Suppressor macrophage treated with lipopolysaccharide for 1 hour (primary cell): ENCODE results near the gene OR10V1.
A peak's percentile ranks its signal among the peaks of the same experiment; 100 is the strongest.

Experiments
- DNase-seq, 3 donors: peaks; one replicate each; pipeline ENCODE4 v3.0.0-alpha.2; 2020 to 2022

OR10V1 gene, protein sequence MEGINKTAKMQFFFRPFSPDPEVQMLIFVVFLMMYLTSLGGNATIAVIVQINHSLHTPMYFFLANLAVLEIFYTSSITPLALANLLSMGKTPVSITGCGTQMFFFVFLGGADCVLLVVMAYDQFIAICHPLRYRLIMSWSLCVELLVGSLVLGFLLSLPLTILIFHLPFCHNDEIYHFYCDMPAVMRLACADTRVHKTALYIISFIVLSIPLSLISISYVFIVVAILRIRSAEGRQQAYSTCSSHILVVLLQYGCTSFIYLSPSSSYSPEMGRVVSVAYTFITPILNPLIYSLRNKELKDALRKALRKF

GRCh38 chr11:59713745-59714144, at the start of gene OR10V1:
Gene OR10V1 (minus strand): TSS chr11:59713845. CDS start chr11:59713845, 0 bp downstream.
- no peak for DNase-seq

- DNase-seq: no peak
These were observed 48.3 kb upstream of the OR10V1 start for GRCh38 chr11:59761993-59762392.

GRCh38 chr11:59760771-59761170, 47.1 kb upstream of the OR10V1 start:
- DNase-seq: no peak

GRCh38 chr11:59759900-59760299, 46.3 kb upstream of the OR10V1 start:
- no peak for DNase-seq

- no peak for DNase-seq
These were observed 44.9 kb upstream of the OR10V1 start for GRCh38 chr11:59758401-59759037.

- DNase-seq: peak; percentile 17 to 41 (median 24)
These were observed 43.2 kb upstream of the OR10V1 start for GRCh38 chr11:59756845-59757244.

GRCh38 chr11:59756558-59756840, 42.9 kb upstream of the OR10V1 start:
- peak; percentile 36 to 50 (median 44) for DNase-seq

GRCh38 chr11:59755701-59756557, 42.3 kb upstream of the OR10V1 start:
- DNase-seq: peak; percentile 87 to 93 (median 88)

DNA sequence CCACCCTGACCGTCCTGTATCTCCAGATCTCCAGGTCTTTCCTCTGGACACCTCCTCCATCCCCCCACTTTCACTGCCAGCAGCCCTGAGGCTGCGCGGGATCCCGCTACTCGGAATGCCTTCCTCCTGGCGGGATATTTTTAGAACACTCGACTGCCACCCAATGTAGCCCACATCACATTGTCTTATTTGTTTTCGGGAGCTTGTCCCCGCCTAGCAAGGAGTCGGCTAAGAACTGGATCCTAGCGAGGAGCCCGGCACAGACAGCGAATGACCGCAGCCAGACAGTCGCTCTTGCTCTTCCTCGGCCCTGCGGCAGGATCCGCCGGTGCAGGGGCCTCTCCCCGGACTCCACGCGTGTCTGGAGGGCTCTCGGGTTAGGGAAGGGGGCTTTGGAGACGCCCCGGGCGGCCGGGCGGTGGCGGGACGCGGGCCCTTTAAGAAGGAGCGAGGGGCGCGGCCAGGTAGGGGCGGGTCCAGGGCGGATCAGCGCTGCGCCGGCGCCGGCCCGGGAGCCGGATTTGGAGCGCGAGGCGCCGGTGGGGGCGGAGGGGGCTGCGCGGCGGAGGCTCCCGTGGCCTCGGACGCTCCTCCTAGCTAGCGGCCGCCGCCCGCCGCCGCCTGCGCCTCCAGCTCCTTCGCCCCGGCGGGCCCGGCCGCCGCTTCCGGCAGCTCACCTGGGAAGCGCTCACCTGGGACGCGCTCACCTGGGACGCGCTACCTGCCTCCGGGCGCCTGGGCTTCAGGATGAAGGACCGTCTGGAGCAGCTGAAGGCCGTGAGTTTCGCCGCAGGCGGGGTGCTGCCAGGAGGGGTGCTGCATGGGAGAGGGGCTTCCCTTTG, 41.4 kb upstream of the OR10V1 start, which contains the start of gene STX3:
TSS of gene STX3 (plus strand) at position 518 of the 842 bp plus-strand sequence. CDS start at position 748, 230 bp downstream.
- DNase-seq: peak; percentile 77 to 93 (median 84)

DNA sequence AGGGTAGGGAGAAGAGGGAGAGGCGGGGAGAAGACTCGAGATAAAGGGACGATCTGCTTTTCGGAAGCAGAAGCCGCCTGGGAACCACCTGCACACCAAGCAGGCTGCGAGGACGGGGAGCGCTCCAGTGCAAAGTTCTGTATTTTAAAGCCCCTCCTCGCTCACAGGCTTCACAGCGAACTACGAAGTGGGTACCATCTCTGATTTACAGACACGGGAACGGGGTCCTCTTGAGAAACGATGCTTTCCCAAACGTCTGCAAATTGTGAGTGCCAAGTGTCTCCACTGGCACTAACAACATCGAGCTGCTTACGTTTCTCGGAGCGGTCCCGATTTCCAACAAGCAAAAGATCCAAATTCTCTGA, 40.8 kb upstream of the OR10V1 start:
- peak; percentile 31 to 60 (median 53) for DNase-seq

GRCh38 chr11:59753650-59754493, 40.2 kb upstream of the OR10V1 start:
- DNase-seq: peak; percentile 89 to 94 (median 93)

DNA sequence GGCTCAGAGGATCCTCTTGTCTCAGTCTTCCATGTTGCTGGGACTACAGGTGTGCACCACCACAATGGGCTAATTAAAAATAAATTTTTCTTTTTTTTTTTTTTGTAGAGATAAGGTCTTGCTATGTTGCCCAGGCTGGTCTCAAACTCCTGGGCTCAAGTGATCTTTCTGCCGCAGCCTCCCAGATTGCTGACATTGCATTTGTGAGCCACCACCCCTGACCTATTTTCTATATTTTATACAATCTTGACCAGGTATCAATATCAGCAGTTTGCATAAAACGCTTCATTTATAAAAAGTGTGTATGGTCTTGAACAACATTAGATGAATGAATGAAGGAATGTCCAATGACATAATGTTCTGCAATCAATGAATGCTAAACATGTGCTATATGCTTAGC, 32.5 kb upstream of the OR10V1 start:
- no peak for DNase-seq

- DNase-seq: no peak
These were observed 17.4 kb upstream of the OR10V1 start for GRCh38 chr11:59730896-59731565.

DNA sequence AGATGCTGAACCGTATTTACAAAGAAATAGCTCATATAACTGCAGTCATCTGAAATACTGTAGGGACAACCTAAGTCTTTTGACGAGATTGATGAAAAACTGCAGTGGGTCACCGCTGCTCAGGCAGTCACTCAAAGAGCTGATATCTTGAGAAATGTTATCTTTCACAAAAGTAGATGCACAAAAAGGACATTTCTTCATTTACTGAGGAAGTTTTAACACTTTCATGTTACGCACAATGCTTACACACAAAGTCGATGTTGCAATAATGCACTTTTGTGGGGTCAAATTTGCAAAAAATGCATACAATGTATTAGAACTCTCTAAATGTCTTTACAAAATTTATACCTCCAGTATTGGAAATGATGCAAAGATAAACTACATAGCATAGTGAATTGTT, 16.2 kb upstream of the OR10V1 start:
- DNase-seq: peak; percentile 2 to 22 (median 15)

- peak; percentile 42 to 47 (median 44) for DNase-seq
These were observed 15.3 kb upstream of the OR10V1 start for GRCh38 chr11:59728913-59729312.

DNA sequence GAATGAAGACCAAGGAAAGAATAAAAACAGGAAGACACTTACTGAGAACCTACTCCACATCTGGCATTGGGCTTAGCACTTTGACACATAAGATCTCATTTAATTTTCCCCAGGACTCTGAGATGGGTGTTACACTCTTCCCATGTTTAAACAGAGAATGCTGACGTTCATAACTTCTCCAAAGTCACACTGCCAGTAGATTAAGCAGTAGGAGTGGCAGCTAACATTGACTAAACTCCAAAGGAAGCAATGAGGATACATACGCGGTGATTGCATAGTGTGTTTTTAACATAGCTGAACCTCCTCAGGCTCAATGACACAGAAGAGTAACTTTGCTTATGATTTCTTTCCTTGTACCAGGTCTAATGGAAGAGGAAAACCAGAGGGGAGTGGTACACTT, 14.5 kb upstream of the OR10V1 start:
- peak in 1 of 3 donors; percentile 9 for DNase-seq

DNA sequence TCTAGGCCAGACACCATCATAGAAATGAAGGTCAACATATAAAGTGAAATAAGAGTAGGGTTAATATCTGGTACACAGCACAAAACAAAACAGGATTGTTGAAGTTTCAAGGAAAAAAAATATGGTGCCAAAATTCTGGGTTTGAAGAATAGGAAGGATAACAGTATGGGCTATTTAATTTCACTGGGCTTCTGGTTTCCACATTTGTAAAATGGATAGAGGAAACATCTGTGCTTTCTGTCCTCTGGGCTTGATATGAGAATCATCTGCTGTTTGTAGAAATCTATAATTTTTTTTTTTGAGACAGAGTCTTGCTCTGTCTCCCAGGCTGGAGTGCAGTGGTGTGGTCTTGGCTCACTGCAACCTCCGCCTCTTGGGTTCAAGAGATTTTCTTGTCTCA, 13.8 kb upstream of the OR10V1 start:
- no peak for DNase-seq

DNA sequence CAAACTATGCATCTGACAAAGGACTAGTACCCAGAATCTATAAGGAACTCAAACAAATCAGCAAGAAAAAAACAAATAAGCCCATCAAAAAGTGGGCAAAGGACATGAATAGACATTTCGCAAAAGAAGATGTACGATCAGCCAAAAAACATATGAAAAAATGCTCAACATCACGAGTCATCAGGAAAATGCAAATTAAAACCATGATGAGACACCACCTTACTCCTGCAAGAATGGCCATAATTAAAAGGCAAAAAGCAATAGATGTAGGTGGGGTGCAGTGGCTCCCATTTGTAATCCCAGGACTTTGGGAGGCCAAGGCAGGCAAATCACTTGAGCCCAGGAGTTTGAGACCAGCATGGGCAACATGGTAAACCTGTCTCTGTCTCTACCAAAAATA, 10.4 kb upstream of the OR10V1 start:
- DNase-seq: no peak

DNA sequence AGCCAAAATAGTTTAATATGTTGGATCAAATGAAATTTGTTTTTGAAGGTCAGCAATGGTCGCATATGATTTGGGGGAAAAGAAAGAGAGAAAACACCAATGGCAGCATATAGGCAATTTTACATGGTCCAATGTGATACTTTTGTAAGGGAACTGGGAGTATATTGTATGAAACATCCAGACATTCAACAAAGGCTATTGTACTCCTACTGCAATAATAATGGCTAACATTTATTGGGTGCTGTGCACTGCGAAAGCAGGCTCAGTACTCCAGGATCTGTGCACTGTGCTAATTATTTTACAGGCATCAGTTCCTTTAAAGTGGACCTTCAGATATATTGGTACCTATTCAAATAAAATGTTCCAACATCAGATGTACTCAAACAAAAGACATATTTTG, 5.9 kb upstream of the OR10V1 start:
- no peak for DNase-seq

- no peak for DNase-seq
These were observed 2.4 kb upstream of the OR10V1 start for GRCh38 chr11:59716051-59716450.
